SH-SY5Y (cell line): ENCODE measurements around the gene PPP1CA.

Experiments used
- GATA2 ChIP-seq: IDR thresholded peaks from 2 replicates; pipeline ENCODE4 v1.6.1; 2011; ENCODE audit warnings: mild to moderate bottlenecking, low read depth, low read length
- GATA3 ChIP-seq: IDR thresholded peaks from 2 replicates; pipeline ENCODE4 v1.6.1; 2011; ENCODE audit warnings: low read depth, mild to moderate bottlenecking, low read length, moderate library complexity

GRCh38 chr11:67442504-67443404 is 41.1 kb upstream of the PPP1CA start:
- TF ChIP-seq GATA2, result no peak
- no peak for TF ChIP-seq GATA3
